Glomerular endothelial cell (primary cell): ENCODE measurements around the gene C1orf159. TPM values are rescaled to one million over a fixed set of nuclear protein-coding genes. Genes with fewer than 3 reads are reported as not detected.
"Not testable (repeated sequence)": the region's sequence is repeated elsewhere in the genome, so short reads cannot be mapped to it uniquely, and the experiment has no call there.

Experiments
- DNase-seq: peaks from one replicate; pipeline ENCODE4 v3.0.0-alpha.2; 2011; ENCODE audit warnings: low read depth, low spot score; ENCODE audit errors: extremely low read depth
- total RNA-seq: library from RNA; depleted of rRNA; stranded (reverse); fragments of >200 nt; gene quantifications from 2 replicates; pipeline ENCODE4 v1.2.3, GENCODE V29; 2015

The C1orf159 gene
- total RNA-seq, 1 donor from 2014 or later, result 32.1 TPM

GRCh38 chr1:1119272-1119890 is 3.5 kb upstream of the C1orf159 start:
- no peak for DNase-seq

- DNase-seq, result no peak
These were observed 3.0 kb upstream of the C1orf159 start for GRCh38 chr1:1118876-1119220.

DNA sequence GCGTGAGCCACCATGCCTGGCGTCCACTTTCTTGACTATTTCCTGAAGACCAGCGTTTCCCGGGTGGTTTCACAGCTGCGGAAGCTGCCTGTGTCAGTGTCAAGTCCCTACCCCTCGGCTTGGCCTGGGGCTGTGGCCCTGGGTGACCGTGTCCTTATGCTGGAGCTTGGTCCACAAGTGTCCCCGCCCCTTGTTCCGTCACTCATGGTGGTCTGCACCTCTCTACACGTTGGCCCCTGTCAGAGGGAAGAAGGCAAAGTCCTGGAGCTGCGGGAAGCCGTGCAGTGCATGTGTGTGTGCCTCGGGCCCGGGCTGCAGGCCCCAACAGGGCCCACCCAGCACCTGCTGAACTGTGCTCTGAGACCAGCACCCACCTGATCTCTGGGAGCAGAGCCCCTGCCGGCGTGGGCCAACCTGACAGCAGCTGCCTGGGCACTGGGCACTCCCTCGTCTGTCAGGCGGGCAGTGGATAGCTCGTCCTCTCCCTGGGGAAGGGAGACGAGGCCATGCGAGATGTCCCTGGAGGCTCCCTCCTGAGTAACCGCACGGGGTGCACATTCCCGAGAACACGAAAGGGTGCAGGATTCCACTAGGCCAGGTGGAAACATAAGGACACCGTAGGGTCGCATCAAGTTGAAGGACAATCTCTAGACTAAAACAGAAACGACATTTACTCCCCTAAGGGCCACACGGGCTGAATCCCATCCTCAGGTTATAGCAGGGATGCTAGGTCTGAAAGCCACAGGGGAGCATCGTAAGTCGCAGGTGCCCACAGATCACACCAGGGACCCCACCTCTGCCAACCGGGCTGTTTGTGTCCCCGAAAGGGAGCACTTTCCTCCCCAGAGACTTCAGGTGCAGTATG is 2.4 kb upstream of the C1orf159 start:
- no peak for DNase-seq

- no peak for DNase-seq
These were observed 1.6 kb upstream of the C1orf159 start for GRCh38 chr1:1117469-1117831.

GRCh38 chr1:1116701-1117468 is 996 bp upstream of the C1orf159 start:
- DNase-seq, result no peak

- no peak for DNase-seq
These were observed 628 bp downstream of the C1orf159 start for GRCh38 chr1:1115136-1115785.

DNA sequence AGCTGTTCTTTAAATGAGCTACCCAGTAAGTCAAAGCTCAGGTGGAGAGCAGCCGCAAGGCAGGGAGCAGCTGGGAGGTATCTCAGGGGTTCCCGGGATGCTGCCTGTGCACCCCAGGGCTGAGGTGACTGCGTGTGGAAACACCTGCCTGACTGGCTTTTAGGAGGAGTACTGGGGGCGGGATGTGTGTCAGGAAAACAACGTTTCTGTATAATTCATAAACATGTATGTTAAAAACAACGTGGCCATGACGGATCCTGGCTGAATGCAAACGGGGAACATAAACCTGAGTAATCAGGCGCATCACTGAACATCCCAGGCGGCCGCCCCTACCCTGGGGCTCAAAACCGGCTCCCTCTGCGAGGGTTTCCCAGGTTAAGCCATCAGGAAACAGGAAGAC is 1.5 kb downstream of the C1orf159 start:
- no peak for DNase-seq

DNA sequence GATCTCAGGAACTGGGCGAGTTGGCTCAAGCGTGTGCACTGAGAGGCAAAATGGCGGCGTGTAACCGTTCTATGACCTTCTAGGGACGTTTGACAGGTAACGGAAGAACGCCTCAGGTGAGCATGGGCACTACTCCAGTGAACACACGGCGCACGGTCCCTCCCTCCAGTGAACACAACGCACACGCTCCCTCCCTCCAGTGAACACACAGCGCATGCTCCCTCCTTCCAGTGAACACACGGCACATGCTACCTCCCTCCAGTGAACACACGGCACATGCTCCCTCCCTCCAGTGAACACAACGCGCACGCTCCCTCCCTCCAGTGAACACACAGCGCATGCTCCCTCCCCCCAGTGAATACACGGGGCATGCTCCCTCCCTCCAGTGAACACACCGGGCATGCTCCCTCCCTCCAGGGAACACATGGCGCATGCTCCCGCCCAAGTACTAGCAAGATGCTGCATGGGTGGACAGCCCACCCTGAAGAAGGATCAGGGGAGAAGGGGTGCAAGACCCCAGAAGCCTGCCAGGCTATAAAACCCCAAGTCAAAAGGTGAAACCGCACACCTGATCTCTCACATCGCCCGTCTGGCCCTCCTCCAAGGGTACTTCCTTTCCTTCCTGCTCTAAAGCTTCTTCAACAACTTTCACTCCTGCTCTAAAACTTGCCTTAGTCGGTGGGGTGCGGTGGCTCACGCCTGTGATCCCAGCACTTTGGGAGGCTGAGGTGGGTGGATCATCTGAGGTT is 3.5 kb downstream of the C1orf159 start:
- no peak for DNase-seq

DNA sequence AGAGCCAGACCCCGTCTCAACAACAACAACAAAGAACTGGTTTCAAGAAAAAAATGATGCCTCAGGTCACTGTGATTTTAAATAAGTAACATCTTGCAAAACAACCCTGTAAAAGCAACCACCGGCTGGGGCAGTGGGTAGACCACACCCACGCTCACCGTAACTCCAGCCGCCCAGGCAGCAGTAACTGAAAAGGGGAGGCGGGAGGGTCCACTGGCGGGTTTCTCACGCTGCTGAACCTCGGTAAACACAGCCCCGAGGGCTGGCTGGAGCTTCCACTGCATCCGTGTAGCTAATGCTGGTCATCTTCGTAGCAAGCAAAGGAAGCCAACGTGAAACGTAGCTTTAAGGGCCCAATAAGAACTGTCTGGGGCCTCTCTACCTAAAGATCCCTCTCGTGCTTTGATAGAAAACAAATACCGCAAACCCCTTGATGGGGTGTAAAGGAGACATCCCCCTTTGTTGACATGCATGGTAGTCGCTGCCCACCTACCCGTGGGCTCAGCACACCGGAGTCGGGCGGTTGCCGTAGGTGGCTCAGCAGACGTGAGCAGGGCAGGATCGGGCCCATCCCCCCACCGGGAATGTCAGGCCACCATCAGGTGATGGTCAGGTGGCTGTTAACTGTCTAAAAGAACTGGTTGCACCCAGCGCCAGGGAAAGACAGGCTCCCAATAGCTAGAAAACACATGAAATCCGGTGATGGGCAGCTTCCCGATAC is 4.2 kb downstream of the C1orf159 start:
- DNase-seq, result no peak

DNA sequence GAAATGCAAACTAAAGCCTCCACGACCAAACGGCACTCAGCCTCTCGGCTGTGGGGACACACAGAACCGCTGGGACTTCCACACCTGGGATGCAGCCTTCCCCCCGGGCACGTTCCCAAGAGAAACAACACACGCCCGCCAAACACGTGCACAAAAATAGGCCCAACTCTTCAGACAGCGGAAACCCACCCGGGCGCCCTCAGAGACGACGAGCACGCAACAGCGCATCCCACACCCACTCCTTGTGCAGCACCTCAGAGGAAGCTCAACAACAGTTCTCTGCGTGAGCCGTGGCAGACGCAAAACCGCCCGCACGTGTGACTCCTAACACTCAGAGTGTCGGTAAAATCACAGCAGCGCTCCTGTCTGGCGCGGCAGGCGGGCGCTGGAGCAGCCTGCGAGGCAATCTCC is 5.3 kb downstream of the C1orf159 start:
- no peak for DNase-seq

GRCh38 chr1:1109743-1110142 is 6.1 kb downstream of the C1orf159 start:
- DNase-seq, result no peak

GRCh38 chr1:1106510-1107221 is 9.2 kb downstream of the C1orf159 start:
- DNase-seq, result no peak

- DNase-seq, result not testable (repeated sequence)
These were observed 11.7 kb downstream of the C1orf159 start for GRCh38 chr1:1104152-1104551.

- no peak for DNase-seq
These were observed 14.4 kb downstream of the C1orf159 start for GRCh38 chr1:1101503-1101902.

- no peak for DNase-seq
These were observed 15.6 kb downstream of the C1orf159 start for GRCh38 chr1:1100296-1100695.

DNA sequence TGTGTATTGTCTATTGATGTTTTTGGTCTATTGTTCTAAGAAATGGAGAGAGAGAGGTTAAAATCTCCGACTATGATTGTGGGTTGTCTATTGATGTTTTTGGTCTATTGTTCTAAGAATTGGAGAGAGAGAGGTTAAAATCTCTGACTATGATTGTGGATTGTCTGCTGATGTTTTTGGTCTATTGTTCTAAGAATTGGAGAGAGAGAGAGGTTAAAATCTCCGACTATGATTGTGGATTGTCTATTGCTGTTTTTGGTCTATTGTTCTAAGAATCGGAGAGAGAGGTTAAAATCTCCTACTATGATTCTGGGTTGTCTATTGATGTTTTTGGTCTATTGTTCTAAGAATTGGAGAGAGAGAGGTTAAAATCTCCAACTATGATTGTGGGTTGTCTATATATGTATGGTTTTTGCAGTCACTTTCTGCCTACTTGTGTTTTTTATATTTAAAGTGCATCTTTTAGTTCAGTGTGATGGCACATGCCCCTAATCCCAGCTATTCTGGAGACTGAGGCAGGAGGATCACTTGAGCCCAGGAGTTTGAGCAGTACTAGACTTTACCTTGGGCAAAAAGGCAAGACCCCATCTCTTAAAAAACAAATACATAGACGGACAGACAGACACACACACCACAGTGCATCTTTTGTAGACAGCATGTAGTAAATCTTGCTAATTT is 16.2 kb downstream of the C1orf159 start:
- DNase-seq, result no peak

GRCh38 chr1:1098681-1099421 is 17.0 kb downstream of the C1orf159 start:
- no peak for DNase-seq

DNA sequence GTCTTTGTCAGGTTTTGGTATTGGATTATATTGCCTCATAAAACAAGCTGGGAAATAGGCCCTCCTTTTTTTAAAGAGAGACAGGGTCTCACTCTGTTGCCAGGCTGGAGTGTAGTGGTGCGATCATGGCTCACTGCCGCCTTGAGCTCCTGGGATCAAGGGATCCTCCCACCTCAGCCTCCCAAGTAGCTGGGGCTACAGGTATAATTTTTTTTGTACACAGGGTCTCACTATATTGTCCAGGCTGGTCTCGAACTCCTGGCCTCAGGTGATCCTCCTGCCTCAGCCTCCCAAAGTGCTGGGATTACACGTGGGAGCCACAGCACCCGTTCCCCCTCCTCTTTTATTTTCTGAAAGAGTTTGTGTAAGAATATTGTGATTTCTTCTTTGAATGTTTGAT is 19.8 kb downstream of the C1orf159 start:
- DNase-seq, result not testable (repeated sequence)
